CD4-positive, alpha-beta memory T cell (primary cell): ENCODE measurements around the gene GMIP. TPM values are rescaled to one million over a fixed set of nuclear protein-coding genes. Genes with fewer than 3 reads are reported as not detected.
A peak's percentile ranks its signal among the peaks of the same experiment; 100 is the strongest.

ENCODE experiments used
- CTCF ChIA-PET: fragments of 350-600 bp; sonication (Branson Sonifier 250); formaldehyde crosslinking; loops from one replicate; lab custom pipeline; 2021; ENCODE audit warnings: inconsistent platforms; ENCODE audit not compliant: partially characterized antibody; lab: Charles Lee
- POLR2A ChIA-PET: fragments of 350-600 bp; sonication (Branson Sonifier 250); formaldehyde crosslinking; loops from one replicate; lab custom pipeline; 2021; ENCODE audit not compliant: partially characterized antibody; lab: Charles Lee
- DNase-seq, 5 donors: peaks; one replicate each; pipeline versions ENCODE4 v3.0.0 to v3.0.0-alpha.2; 2020 to 2022; ENCODE audit warnings: mixed read lengths in 1 of 5
- H3K27ac ChIP-seq: one replicate; pipeline ENCODE4 v1.7.0; 2013; ENCODE audit warnings: low read depth, low read length
- H3K27me3 ChIP-seq: 2 replicates; pipeline ENCODE4 v1.7.0; 2013; ENCODE audit warnings: mild to moderate bottlenecking, low read length, moderate library complexity; ENCODE audit not compliant: insufficient read depth
- H3K36me3 ChIP-seq: 2 replicates; pipeline ENCODE4 v1.7.0; 2013; ENCODE audit warnings: mild to moderate bottlenecking, low read length, moderate library complexity; ENCODE audit not compliant: insufficient read depth
- H3K4me1 ChIP-seq: 2 replicates; pipeline ENCODE4 v1.7.0; 2013; ENCODE audit warnings: mild to moderate bottlenecking, low read length, moderate library complexity; ENCODE audit not compliant: insufficient read depth
- H3K4me3 ChIP-seq, 2 donors: one replicate each; pipeline ENCODE4 v1.7.0; 2013; ENCODE audit warnings: low read length in 2 of 2, mild to moderate bottlenecking in 1 of 2
- H3K9me3 ChIP-seq, 2 donors: one replicate each; pipeline ENCODE4 v1.7.0; 2013; ENCODE audit warnings: low read length in 2 of 2, control low read depth in 1 of 2; ENCODE audit not compliant: control insufficient read depth in 1 of 2
- H3K27ac Mint-ChIP-seq, 7 donors: one replicate each; pipeline ENCODE4 v1.8.0; 2020 to 2021; ENCODE audit warnings: mixed read lengths in 7 of 7, mild to moderate bottlenecking in 6 of 7, inconsistent platforms in 3 of 7, moderate library complexity in 3 of 7
- H3K27me3 Mint-ChIP-seq, 2 donors: one replicate each; pipeline ENCODE4 v1.8.0; 2020 to 2021; ENCODE audit warnings: mixed read lengths in 2 of 2
- H3K36me3 Mint-ChIP-seq, 2 donors: one replicate each; pipeline ENCODE4 v1.8.0; 2020 to 2021; ENCODE audit warnings: mixed read lengths in 2 of 2, inconsistent platforms in 1 of 2, mild to moderate bottlenecking in 1 of 2
- H3K4me1 Mint-ChIP-seq, 4 donors: one replicate each; pipeline ENCODE4 v1.8.0; 2020 to 2021; ENCODE audit warnings: mixed read lengths in 4 of 4, mild to moderate bottlenecking in 1 of 4
- H3K4me3 Mint-ChIP-seq, 8 donors: one replicate each; pipeline ENCODE4 v1.8.0; 2020 to 2021; ENCODE audit warnings: mixed read lengths in 8 of 8, mild to moderate bottlenecking in 7 of 8, moderate library complexity in 6 of 8, inconsistent platforms in 3 of 8
- H3K9me3 Mint-ChIP-seq, 8 donors: one replicate each; pipeline ENCODE4 v1.8.0; 2020 to 2021; ENCODE audit warnings: mixed read lengths in 8 of 8, mild to moderate bottlenecking in 5 of 8, inconsistent platforms in 3 of 8, moderate library complexity in 1 of 8
- intact Hi-C: fragments of 100-400 bp; cut with micrococcal nuclease; formaldehyde crosslinking; loops from one replicate; pipeline ENCODE4 v1.15.1; 2023
- polyA plus RNA-seq, 2 donors: library from polyadenylated mRNA; unstranded; fragments of 300-500 nt; fragmentation: Illumina TruSeq; gene quantifications; one replicate each; pipeline ENCODE4 v1.2.3, GENCODE V29; 2021
- total RNA-seq, 2 experiments: library from RNA; stranded (reverse); gene quantifications; one replicate each; pipeline ENCODE4 v1.2.3, GENCODE V29; 2021

GMIP gene
- total and polyA plus RNA-seq, 4 experiments from 2014 or later: 28.4 to 105 (median 75.2) TPM

DNA sequence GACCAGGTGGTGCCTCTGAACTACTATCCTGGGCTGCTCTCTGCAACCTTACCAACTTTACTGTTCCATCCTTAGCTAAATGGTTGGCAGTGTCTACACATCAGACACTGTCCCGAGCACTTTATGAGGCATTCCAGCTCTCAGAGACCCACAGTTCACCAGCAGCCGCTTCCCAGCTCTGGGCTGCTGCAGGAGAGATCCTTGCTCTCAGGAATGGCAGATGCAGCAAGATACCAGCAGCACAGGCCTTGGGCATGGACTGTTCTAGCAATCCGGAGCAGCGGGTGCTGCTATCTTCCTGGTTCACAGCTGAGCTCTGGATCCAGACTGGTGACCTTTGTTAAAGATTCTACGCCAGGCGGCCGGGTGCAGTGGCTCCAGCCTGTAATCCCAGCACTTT, 12.1 kb downstream of the GMIP start:
- Mint-ChIP-seq H3K36me3 (peaks cover 28 to 59% of the 10 kb centered on the region in 2 donors), H3K9me3 (peaks cover 0 to 2% (median 0%) of the 10 kb centered on the region in 8 donors), H3K27ac (peak overlapping the region in 2 of 7 donors; percentile 17 to 94), H3K27me3 (no peaks in the 10 kb centered on the region), H3K4me1 (peaks cover 18 to 44% (median 29%) of the 10 kb centered on the region in 4 donors), H3K4me3 (peak overlapping the region in 1 of 8 donors; percentile 21)
- POLR2A ChIA-PET: interaction anchor here (1.0 to 1.3 kb wide), 3 partner anchors 12 to 32 kb away, joined by 4 to 8 read pairs (median 6); partner anchors contain the start of genes ATP13A1 and GMIP
- Histone ChIP-seq H3K4me1 (peaks cover 25% of the 10 kb centered on the region), H3K4me3 (no peak overlapping the region), H3K27ac (no peak overlapping the region), H3K36me3 (peaks cover 36% of the 10 kb centered on the region), H3K27me3 (no peaks in the 10 kb centered on the region), H3K9me3 (no peaks in the 10 kb centered on the region)
- CTCF ChIA-PET: no interaction called here
- intact Hi-C loops: loop anchor here (5.0 kb wide), 1 partner anchor 34 kb away; no protein-coding TSS in a partner anchor
- DNase-seq: peak in 1 of 5 donors; percentile 19

GRCh38 chr19:19630426-19630825, 13.0 kb downstream of the GMIP start:
- Mint-ChIP-seq H3K9me3 (peaks cover 0 to 2% (median 0%) of the 10 kb centered on the region in 8 donors), H3K4me1 (peaks cover 21 to 43% (median 33%) of the 10 kb centered on the region in 4 donors), H3K27ac (peak overlapping the region in 4 of 7 donors; percentile 37 to 94 (median 50)), H3K36me3 (peaks cover 23 to 56% of the 10 kb centered on the region in 2 donors), H3K27me3 (no peaks in the 10 kb centered on the region), H3K4me3 (no peak overlapping the region)
- CTCF ChIA-PET: no interaction called here
- Histone ChIP-seq H3K4me1 (peaks cover 28% of the 10 kb centered on the region), H3K36me3 (peaks cover 32% of the 10 kb centered on the region), H3K9me3 (no peaks in the 10 kb centered on the region), H3K27ac (no peak overlapping the region), H3K27me3 (no peaks in the 10 kb centered on the region), H3K4me3 (no peak overlapping the region)
- intact Hi-C loops: loop anchor here (5.0 kb wide), 1 partner anchor 33 kb away; no protein-coding TSS in a partner anchor
- POLR2A ChIA-PET: interaction anchor here (1.3 to 6.0 kb wide), 2 partner anchors 30 to 33 kb away, joined by 8 to 75 read pairs; partner anchors contain the start of gene ATP13A1
- peak in 1 of 5 donors; percentile 39 for DNase-seq

DNA sequence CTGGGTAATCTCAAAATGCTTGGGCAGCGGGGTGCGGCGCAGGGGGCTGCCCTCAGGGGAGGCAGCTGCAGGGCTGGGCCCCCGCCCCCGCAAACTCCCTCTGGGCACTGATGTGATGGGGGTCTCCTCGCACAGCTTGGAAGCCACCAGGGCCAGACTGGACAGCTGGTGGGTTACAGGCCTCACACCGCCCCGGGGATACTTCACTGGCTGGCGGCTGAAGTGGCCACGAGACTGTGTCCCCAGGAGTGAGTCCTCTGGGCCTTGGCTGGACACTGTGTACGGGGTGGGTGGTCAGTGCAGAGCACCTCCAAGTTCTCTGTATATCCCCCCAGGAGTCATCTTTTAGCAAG, 13.4 kb downstream of the GMIP start:
- intact Hi-C loops: loop anchor here (5.0 kb wide), 1 partner anchor 33 kb away; no protein-coding TSS in a partner anchor
- Histone ChIP-seq H3K9me3 (no peaks in the 10 kb centered on the region), H3K4me3 (no peak overlapping the region), H3K27me3 (no peaks in the 10 kb centered on the region), H3K36me3 (peaks cover 28% of the 10 kb centered on the region), H3K4me1 (peaks cover 24% of the 10 kb centered on the region), H3K27ac (no peak overlapping the region)
- no peaks in the 10 kb centered on the region for H3K27me3 Mint-ChIP-seq
- CTCF ChIA-PET: no interaction called here
- H3K27ac Mint-ChIP-seq: peak overlapping the region in 3 of 7 donors; percentile 23 to 94 (median 37)
- H3K4me3 Mint-ChIP-seq: peak overlapping the region in 1 of 8 donors; percentile 47
- peaks cover 21 to 39% (median 32%) of the 10 kb centered on the region in 4 donors for H3K4me1 Mint-ChIP-seq
- peak in 1 of 5 donors; percentile 16 for DNase-seq
- peaks cover 0 to 2% (median 0%) of the 10 kb centered on the region in 8 donors for H3K9me3 Mint-ChIP-seq
- POLR2A ChIA-PET: interaction anchor here (2.1 to 6.0 kb wide), 2 partner anchors 14 to 30 kb away, joined by 7 to 75 read pairs; partner anchors contain the start of gene GMIP
- H3K36me3 Mint-ChIP-seq: peaks cover 23 to 54% of the 10 kb centered on the region in 2 donors

GRCh38 chr19:19628501-19629134, 14.8 kb downstream of the GMIP start:
- Mint-ChIP-seq H3K9me3 (peaks cover 0 to 2% (median 0%) of the 10 kb centered on the region in 8 donors), H3K4me3 (peak overlapping the region; percentile 70 to 87 (median 76)), H3K27ac (peak overlapping the region; percentile 77 to 94 (median 91)), H3K36me3 (peaks cover 16 to 50% of the 10 kb centered on the region in 2 donors), H3K27me3 (no peaks in the 10 kb centered on the region), H3K4me1 (peaks cover 18 to 38% (median 31%) of the 10 kb centered on the region in 4 donors)
- Histone ChIP-seq H3K27ac (peak overlapping the region; percentile 80), H3K27me3 (no peaks in the 10 kb centered on the region), H3K36me3 (peaks cover 20% of the 10 kb centered on the region), H3K9me3 (no peaks in the 10 kb centered on the region), H3K4me1 (peaks cover 22% of the 10 kb centered on the region), H3K4me3 (no peak overlapping the region)
- CTCF ChIA-PET: interaction anchor here (0.7 to 1.9 kb wide), 6 partner anchors 10 to 97 kb away, joined by 3 to 7 read pairs (median 5); no protein-coding TSS in a partner anchor
- POLR2A ChIA-PET: interaction anchor here (0.6 to 6.0 kb wide), 24 partner anchors 9 to 263 kb away, joined by 3 to 75 read pairs (median 4); partner anchors contain the start of genes ATP13A1, GMIP, NDUFA13 and PBX4
- intact Hi-C loops: loop anchor here (1.0 kb wide), 2 partner anchors 15 to 35 kb away; partner anchors contain the start of genes ATP13A1 and GMIP
- peak; percentile 22 to 73 (median 35) for DNase-seq

- CTCF ChIA-PET: interaction anchor here (0.7 to 1.9 kb wide), 6 partner anchors 10 to 96 kb away, joined by 3 to 7 read pairs (median 4); no protein-coding TSS in a partner anchor
- Histone ChIP-seq H3K27ac (peak within 1 kb of the TSS; percentile 80), H3K9me3 (no peaks in the 10 kb centered on the region), H3K4me1 (peaks cover 22% of the 10 kb centered on the region), H3K27me3 (no peaks in the 10 kb centered on the region), H3K36me3 (peaks cover 16% of the 10 kb centered on the region), H3K4me3 (peak within 1 kb of the TSS; percentile 68 to 73)
- Mint-ChIP-seq H3K27ac (peak within 1 kb of the TSS; percentile 92 to 98 (median 95)), H3K4me3 (peak within 1 kb of the TSS; percentile 92 to 99 (median 93)), H3K4me1 (peaks cover 14 to 36% (median 28%) of the 10 kb centered on the region in 4 donors), H3K27me3 (no peaks in the 10 kb centered on the region), H3K9me3 (peaks cover 0 to 2% (median 0%) of the 10 kb centered on the region in 8 donors), H3K36me3 (peaks cover 14 to 46% of the 10 kb centered on the region in 2 donors)
- intact Hi-C loops: loop anchor here (1.0 kb wide), 3 partner anchors 10 to 35 kb away; partner anchors contain the start of genes ATP13A1, GMIP and PBX4
- POLR2A ChIA-PET: interaction anchor here (0.6 to 6.0 kb wide), 37 partner anchors 9 to 1054 kb away, joined by 3 to 75 read pairs (median 4); partner anchors contain the start of genes ATP13A1, GMIP, NDUFA13 and PBX4
- peak; percentile 80 to 87 (median 84) for DNase-seq
Measured at GRCh38 chr19:19627621-19628500, 15.6 kb downstream of the GMIP start, which contains the start of gene LPAR2. Gene LPAR2 (minus strand): TSS chr19:19628220. CDS start chr19:19627275, 945 bp downstream.
